HEK293 (cell line): Measurements from ENCODE around the gene FAM81A.

Experiments used
- CTCF ChIA-PET: fragments of 350-600 bp; formaldehyde crosslinking; extraction: SDS; loops from one replicate; lab custom pipeline; 2021; ENCODE audit warnings: antibody characterized with exemption; lab: Yijun Ruan, JAX
- POLR2A ChIA-PET: fragments of 300-600 bp; formaldehyde crosslinking; extraction: SDS; loops from one replicate; lab custom pipeline; 2020; ENCODE audit warnings: antibody characterized with exemption, inconsistent platforms; lab: Yijun Ruan, JAX
- H3K27ac ChIP-seq: fragments of 200-500 bp; sonication (Bioruptor generic); 2 replicates; pipeline ENCODE4 v1.5.1; 2014; ENCODE audit warnings: low read depth, low read length, control low read depth, inconsistent platforms; ENCODE audit errors: extremely low read depth
- H3K36me3 ChIP-seq, 2 experiments: fragments of 200-500 bp in 1 of 2; sonication (Bioruptor generic) in 1 of 2; 1 replicate in 1 of 2; 2 replicates in 1 of 2; pipeline ENCODE4 v1.5.1; 2014 to 2017; ENCODE audit warnings: inconsistent platforms in 2 of 2, low read length in 2 of 2; ENCODE audit not compliant: control insufficient read depth in 2 of 2, insufficient read depth in 1 of 2
- H3K4me1 ChIP-seq: fragments of 200-500 bp; sonication (Bioruptor generic); 2 replicates; pipeline ENCODE4 v1.5.1; 2014; ENCODE audit warnings: mild to moderate bottlenecking, low read length, inconsistent platforms; ENCODE audit not compliant: control insufficient read depth, insufficient read depth
- H3K4me3 ChIP-seq: 2 replicates; pipeline ENCODE4 v1.5.1; 2011; ENCODE audit warnings: low read depth, mild to moderate bottlenecking, control low read depth, low read length, moderate library complexity
- H3K9me3 ChIP-seq: fragments of 200-500 bp; sonication (Bioruptor generic); 2 replicates; pipeline ENCODE4 v1.5.1; 2014; ENCODE audit warnings: low read depth, low read length, inconsistent platforms; ENCODE audit not compliant: control insufficient read depth, insufficient read depth
- GLI2 ChIP-seq: fragments of 450-650 bp; formaldehyde crosslinking; IDR thresholded peaks from 2 replicates; pipeline ENCODE4; 2017; ENCODE audit warnings: missing biosample characterization, missing genetic modification characterization, low read depth, borderline replicate concordance
- GLIS1 ChIP-seq: fragments of 450-650 bp; formaldehyde crosslinking; IDR thresholded peaks from 2 replicates; pipeline ENCODE4 v1.5.1; 2016; ENCODE audit warnings: missing biosample characterization, missing genetic modification characterization
- HOXA7 ChIP-seq: sonication (generic); formaldehyde crosslinking; IDR thresholded peaks from 2 replicates; pipeline ENCODE4 v1.8.1; 2022; ENCODE audit warnings: missing genetic modification reagents, borderline replicate concordance
- IKZF3 ChIP-seq: fragments of 450-650 bp; IDR thresholded peaks from 2 replicates; pipeline ENCODE4 v1.5.0; 2018; ENCODE audit warnings: missing biosample characterization, mild to moderate bottlenecking, missing genetic modification characterization, moderate library complexity
- INSM2 ChIP-seq: fragments of 450-650 bp; formaldehyde crosslinking; IDR thresholded peaks from 2 replicates; pipeline ENCODE4 v1.5.1; 2016; ENCODE audit warnings: missing biosample characterization, missing genetic modification characterization
- MZF1 ChIP-seq: fragments of 450-650 bp; formaldehyde crosslinking; IDR thresholded peaks from 2 replicates; pipeline ENCODE4 v1.5.1; 2017; ENCODE audit warnings: missing biosample characterization, missing genetic modification characterization, borderline replicate concordance
- REPIN1 ChIP-seq: fragments of 450-650 bp; formaldehyde crosslinking; IDR thresholded peaks from 2 replicates; pipeline ENCODE4 v1.5.1; 2017; ENCODE audit warnings: missing biosample characterization, missing genetic modification characterization, low read depth
- ZBTB11 ChIP-seq: fragments of 450-650 bp; formaldehyde crosslinking; conservative IDR thresholded peaks from 2 replicates; pipeline ENCODE4 v1.5.1; 2016; ENCODE audit warnings: low read depth, missing biosample characterization, missing genetic modification characterization
- ZBTB6 ChIP-seq: fragments of 450-650 bp; formaldehyde crosslinking; IDR thresholded peaks from 2 replicates; pipeline ENCODE4 v1.5.1; 2017; ENCODE audit warnings: missing biosample characterization, missing genetic modification characterization
- ZBTB8A ChIP-seq: fragments of 450-650 bp; formaldehyde crosslinking; IDR thresholded peaks from 2 replicates; pipeline ENCODE4 v1.5.1; 2016; ENCODE audit warnings: missing biosample characterization, missing genetic modification characterization
- ZFP3 ChIP-seq: fragments of 450-650 bp; formaldehyde crosslinking; IDR thresholded peaks from 2 replicates; pipeline ENCODE4 v1.5.1; 2016; ENCODE audit warnings: low read depth, missing biosample characterization, missing genetic modification characterization
- ZNF2 ChIP-seq: fragments of 450-650 bp; formaldehyde crosslinking; IDR thresholded peaks from 2 replicates; pipeline ENCODE4 v1.5.1; 2016; ENCODE audit warnings: missing biosample characterization, missing genetic modification characterization
- ZNF239 ChIP-seq: fragments of 450-650 bp; formaldehyde crosslinking; IDR thresholded peaks from 2 replicates; pipeline ENCODE4 v1.5.1; 2016; ENCODE audit warnings: missing biosample characterization, missing genetic modification characterization
- ZNF280C ChIP-seq: fragments of 450-650 bp; formaldehyde crosslinking; IDR thresholded peaks from 2 replicates; pipeline ENCODE4 v1.5.1; 2016; ENCODE audit warnings: missing biosample characterization, missing genetic modification characterization
- ZNF292 ChIP-seq: fragments of 450-650 bp; formaldehyde crosslinking; IDR thresholded peaks from 2 replicates; pipeline ENCODE4 v1.5.1; 2016; ENCODE audit warnings: low read depth, missing biosample characterization, missing genetic modification characterization, borderline replicate concordance
- ZNF600 ChIP-seq: fragments of 450-650 bp; formaldehyde crosslinking; IDR thresholded peaks from 2 replicates; pipeline ENCODE4 v1.5.1; 2016; ENCODE audit warnings: missing biosample characterization, missing genetic modification characterization
- ZNF629 ChIP-seq: fragments of 450-650 bp; formaldehyde crosslinking; IDR thresholded peaks from 2 replicates; pipeline ENCODE4 v1.5.1; 2017; ENCODE audit warnings: missing biosample characterization, missing genetic modification characterization
- ZNF843 ChIP-seq: fragments of 450-650 bp; formaldehyde crosslinking; IDR thresholded peaks from 2 replicates; pipeline ENCODE4 v1.5.1; 2016; ENCODE audit warnings: missing biosample characterization, missing genetic modification characterization
- ZSCAN5A ChIP-seq: fragments of 450-650 bp; formaldehyde crosslinking; IDR thresholded peaks from 2 replicates; pipeline ENCODE4 v1.5.1; 2016; ENCODE audit warnings: missing biosample characterization, missing genetic modification characterization
- TF ChIP-seq, protein P1 (sequence below): fragments of 450-650 bp; formaldehyde crosslinking; IDR thresholded peaks from 2 replicates; pipeline ENCODE4 v1.5.1; 2017; ENCODE audit warnings: missing biosample characterization, missing genetic modification characterization

The FAM81A gene

DNA sequence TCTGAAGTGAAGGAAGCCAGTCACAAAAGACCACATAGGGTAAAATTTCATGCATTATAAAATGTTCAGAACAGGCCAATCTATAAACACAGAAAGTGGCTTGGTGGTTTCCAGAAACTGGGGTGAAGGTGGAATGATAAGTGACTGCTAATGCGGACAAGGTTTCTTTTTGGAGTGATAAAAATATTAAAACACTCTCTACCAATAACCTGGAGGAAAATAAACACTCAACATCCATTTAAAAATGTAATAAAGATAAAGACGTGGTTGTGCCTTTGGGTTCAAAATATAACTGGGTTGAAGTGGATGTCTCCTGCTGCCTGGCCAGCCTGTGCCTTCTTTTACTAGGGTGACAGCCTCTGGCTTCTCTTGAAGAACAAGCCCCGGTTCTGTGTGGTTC is 102.7 kb downstream of the FAM81A start (continued):
- TF ChIP-seq, protein P1, sequence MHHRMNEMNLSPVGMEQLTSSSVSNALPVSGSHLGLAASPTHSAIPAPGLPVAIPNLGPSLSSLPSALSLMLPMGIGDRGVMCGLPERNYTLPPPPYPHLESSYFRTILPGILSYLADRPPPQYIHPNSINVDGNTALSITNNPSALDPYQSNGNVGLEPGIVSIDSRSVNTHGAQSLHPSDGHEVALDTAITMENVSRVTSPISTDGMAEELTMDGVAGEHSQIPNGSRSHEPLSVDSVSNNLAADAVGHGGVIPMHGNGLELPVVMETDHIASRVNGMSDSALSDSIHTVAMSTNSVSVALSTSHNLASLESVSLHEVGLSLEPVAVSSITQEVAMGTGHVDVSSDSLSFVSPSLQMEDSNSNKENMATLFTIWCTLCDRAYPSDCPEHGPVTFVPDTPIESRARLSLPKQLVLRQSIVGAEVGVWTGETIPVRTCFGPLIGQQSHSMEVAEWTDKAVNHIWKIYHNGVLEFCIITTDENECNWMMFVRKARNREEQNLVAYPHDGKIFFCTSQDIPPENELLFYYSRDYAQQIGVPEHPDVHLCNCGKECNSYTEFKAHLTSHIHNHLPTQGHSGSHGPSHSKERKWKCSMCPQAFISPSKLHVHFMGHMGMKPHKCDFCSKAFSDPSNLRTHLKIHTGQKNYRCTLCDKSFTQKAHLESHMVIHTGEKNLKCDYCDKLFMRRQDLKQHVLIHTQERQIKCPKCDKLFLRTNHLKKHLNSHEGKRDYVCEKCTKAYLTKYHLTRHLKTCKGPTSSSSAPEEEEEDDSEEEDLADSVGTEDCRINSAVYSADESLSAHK, result peak; percentile 93
- peak; percentile 33 for TF ChIP-seq GLIS1
- peak; percentile 74 for TF ChIP-seq ZNF843 (tag by site-specific recombination)

DNA sequence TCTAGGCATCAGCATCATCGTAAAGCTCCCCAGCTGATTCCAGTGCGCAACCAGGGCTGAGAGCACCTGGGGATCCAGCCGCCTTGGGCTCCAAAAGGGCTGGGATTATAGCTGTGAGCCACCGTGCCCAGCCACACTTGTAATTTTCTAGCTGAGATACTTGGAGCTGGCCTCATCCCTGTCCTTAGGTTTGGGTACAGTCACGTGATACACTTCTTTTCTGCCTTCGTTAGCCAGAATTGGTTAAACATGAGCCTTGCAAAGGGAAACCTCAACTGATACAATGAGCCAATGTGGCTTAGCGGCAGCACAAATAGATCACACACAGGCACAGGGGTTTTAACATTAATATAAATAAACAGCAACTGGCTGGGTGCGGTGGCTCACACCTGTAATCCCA is 103.8 kb downstream of the FAM81A start:
- Histone ChIP-seq H3K4me3 (no peak overlapping the region), H3K9me3 (no peaks in the 10 kb centered on the region), H3K4me1 (peaks cover 4% of the 10 kb centered on the region; the same call in 1 of the 2 replicates), H3K27ac (no peak overlapping the region), H3K36me3 (no peaks in the 10 kb centered on the region)
- POLR2A ChIA-PET, result no interaction called here
- TF ChIP-seq ZBTB8A (tag by site-specific recombination), result no peak
- no peak for TF ChIP-seq ZBTB11 (tag by site-specific recombination)
- no peak for TF ChIP-seq IKZF3 (tag by site-specific recombination)
- TF ChIP-seq ZFP3 (tag by site-specific recombination), result no peak
- TF ChIP-seq INSM2 (tag by site-specific recombination), result no peak
- CTCF ChIA-PET, result no interaction called here

- H3K27ac ChIP-seq, result no peak overlapping the region
- no peaks in the 10 kb centered on the region for H3K36me3 ChIP-seq
- H3K9me3 ChIP-seq, result no peaks in the 10 kb centered on the region
- H3K4me1 ChIP-seq, result peaks cover 4% of the 10 kb centered on the region; the same call in 1 of the 2 replicates
- H3K4me3 ChIP-seq, result no peak overlapping the region
- POLR2A ChIA-PET, result no interaction called here
- CTCF ChIA-PET, result no interaction called here
- TF ChIP-seq ZNF239, result no peak
- TF ChIP-seq HOXA7, result no peak
- no peak for TF ChIP-seq ZSCAN5A (tag by site-specific recombination)
- no peak for TF ChIP-seq ZNF600 (tag by site-specific recombination)
- no peak for TF ChIP-seq ZBTB6 (tag by site-specific recombination)
- TF ChIP-seq ZNF280C (tag by site-specific recombination), result no peak
- TF ChIP-seq ZNF629, result no peak
- TF ChIP-seq GLI2 (tag by site-specific recombination), result no peak
- no peak for TF ChIP-seq REPIN1 (tag by site-specific recombination)
- TF ChIP-seq ZNF292 (tag by site-specific recombination), result no peak
- TF ChIP-seq MZF1 (tag by site-specific recombination), result no peak
- no peak for TF ChIP-seq IKZF3 (tag by site-specific recombination)
- TF ChIP-seq ZNF2 (tag by site-specific recombination), result no peak
Observed at GRCh38 chr15:59543721-59544547, 105.9 kb downstream of the FAM81A start.
